Muscle of leg (tissue), 11 donors: ENCODE results near the gene PLEKHA7. TPM values are rescaled to one million over a fixed set of nuclear protein-coding genes. Genes with fewer than 3 reads are reported as not detected.
"Not testable (repeated sequence)": the region's sequence is repeated elsewhere in the genome, so short reads cannot be mapped to it uniquely, and the experiment has no call there.

Experiments used
- DNase-seq: peaks from one replicate; pipeline ENCODE4 v3.0.0; 2013
- H3K27ac ChIP-seq: one replicate; pipeline ENCODE4 v1.5.1; 2013; ENCODE audit warnings: mild to moderate bottlenecking, low read length, control low read depth
- H3K27me3 ChIP-seq: one replicate; pipeline ENCODE4 v1.6.1; 2013; ENCODE audit warnings: low read length; ENCODE audit not compliant: control insufficient read depth, insufficient read depth
- H3K36me3 ChIP-seq: one replicate; pipeline ENCODE4 v1.6.1; 2013; ENCODE audit warnings: low read length; ENCODE audit not compliant: control insufficient read depth, insufficient read depth
- H3K4me1 ChIP-seq: one replicate; pipeline ENCODE4 v1.6.1; 2013; ENCODE audit warnings: low read length; ENCODE audit not compliant: control insufficient read depth, insufficient read depth
- H3K4me3 ChIP-seq: one replicate; pipeline ENCODE4 v1.5.1; 2013; ENCODE audit warnings: low read length, control low read depth
- H3K9me3 ChIP-seq: replicated peaks from 2 replicates; pipeline ENCODE4 v1.6.1; 2013; ENCODE audit warnings: low read depth, low read length; ENCODE audit not compliant: control insufficient read depth
- WGBS: methylation state at CpG from one replicate; pipeline ENCODE4 v1.1.5; 2013; ENCODE audit warnings: missing lambda C conversion rate; ENCODE audit not compliant: insufficient coverage; 5-methylcytosine and 5-hydroxymethylcytosine counted together
- polyA plus RNA-seq, 8 donors: library from polyadenylated mRNA; unstranded; fragments of 120-200 nt; gene quantifications; one replicate each; pipeline versions ENCODE4 v1.2.1 to v1.2.3, GENCODE V29; 2013; ENCODE audit warnings: inconsistent platforms in 1 of 8, low replicate concordance in 1 of 8; ENCODE audit not compliant: insufficient read length in 8 of 8, insufficient read depth in 1 of 8
- total RNA-seq: library from RNA; stranded (reverse); fragments of 120-200 nt; gene quantifications from one replicate; pipeline ENCODE4 v1.2.4, GENCODE V29; 2013

The PLEKHA7 gene
- total and polyA plus RNA-seq, 9 donors = 2.6 to 7.8 (median 4.2) TPM

GRCh38 chr11:16887887-16888286 lies 126.3 kb downstream of the PLEKHA7 start:
- not testable (repeated sequence) for H3K27me3 ChIP-seq, H3K27ac ChIP-seq, H3K36me3 ChIP-seq, DNase-seq, H3K4me1 ChIP-seq, H3K4me3 ChIP-seq, H3K9me3 ChIP-seq
- WGBS = 98% methylated on average over 10 of the region's 23 CpGs

- DNase-seq = peak; percentile 26
- no CpG with 5 or more reads among the region's 3 CpGs for WGBS
- no peaks in the 10 kb centered on the region for H3K9me3 ChIP-seq
- H3K27ac ChIP-seq = no peak overlapping the region
- H3K27me3 ChIP-seq = no peaks in the 10 kb centered on the region
- H3K4me3 ChIP-seq = no peak overlapping the region
- H3K4me1 ChIP-seq = peaks cover 4% of the 10 kb centered on the region
- H3K36me3 ChIP-seq = no peaks in the 10 kb centered on the region
Observed at GRCh38 chr11:16883174-16883573, 131.0 kb downstream of the PLEKHA7 start.

- Histone ChIP-seq H3K27ac (no peak overlapping the region), H3K9me3 (no peaks in the 10 kb centered on the region), H3K36me3 (no peaks in the 10 kb centered on the region), H3K27me3 (no peaks in the 10 kb centered on the region), H3K4me3 (no peak overlapping the region), H3K4me1 (peaks cover 4% of the 10 kb centered on the region)
- 63% methylated on average over 2 of the region's 3 CpGs for WGBS
- DNase-seq = no peak
Observed at GRCh38 chr11:16881766-16882165, 132.4 kb downstream of the PLEKHA7 start.

- DNase-seq = peak; percentile 58
- H3K9me3 ChIP-seq = no peaks in the 10 kb centered on the region
- no peaks in the 10 kb centered on the region for H3K36me3 ChIP-seq
- no peak overlapping the region for H3K4me3 ChIP-seq
- H3K27ac ChIP-seq = no peak overlapping the region
- peaks cover 4% of the 10 kb centered on the region for H3K4me1 ChIP-seq
- no peaks in the 10 kb centered on the region for H3K27me3 ChIP-seq
- 45% methylated on average over 4 of the region's 8 CpGs for WGBS
Observed at GRCh38 chr11:16881074-16881709, 133.0 kb downstream of the PLEKHA7 start.

- no peaks in the 10 kb centered on the region for H3K27me3 ChIP-seq
- H3K4me1 ChIP-seq = peaks cover 4% of the 10 kb centered on the region
- no peaks in the 10 kb centered on the region for H3K36me3 ChIP-seq
- no peak overlapping the region for H3K4me3 ChIP-seq
- H3K9me3 ChIP-seq = no peaks in the 10 kb centered on the region
- DNase-seq = no peak
- no peak overlapping the region for H3K27ac ChIP-seq
- 83% methylated on average over 3 of the region's 7 CpGs for WGBS
Observed at GRCh38 chr11:16880184-16880801, 133.9 kb downstream of the PLEKHA7 start.

GRCh38 chr11:16879690-16880089 lies 134.5 kb downstream of the PLEKHA7 start:
- peaks cover 4% of the 10 kb centered on the region for H3K4me1 ChIP-seq
- 100% methylated on average over 1 of the region's 2 CpGs for WGBS
- H3K27ac ChIP-seq = no peak overlapping the region
- no peaks in the 10 kb centered on the region for H3K9me3 ChIP-seq
- H3K36me3 ChIP-seq = no peaks in the 10 kb centered on the region
- no peaks in the 10 kb centered on the region for H3K27me3 ChIP-seq
- H3K4me3 ChIP-seq = no peak overlapping the region
- no peak for DNase-seq

GRCh38 chr11:16876837-16877236 lies 137.4 kb downstream of the PLEKHA7 start:
- DNase-seq = no peak
- 73% methylated on average over 2 of the region's 3 CpGs for WGBS
- Histone ChIP-seq H3K4me1 (peaks cover 4% of the 10 kb centered on the region), H3K27ac (no peak overlapping the region), H3K9me3 (no peaks in the 10 kb centered on the region), H3K36me3 (no peaks in the 10 kb centered on the region), H3K4me3 (no peak overlapping the region), H3K27me3 (no peaks in the 10 kb centered on the region)

GRCh38 chr11:16876053-16876752 lies 138.0 kb downstream of the PLEKHA7 start:
- H3K36me3 ChIP-seq = no peaks in the 10 kb centered on the region
- H3K27me3 ChIP-seq = no peaks in the 10 kb centered on the region
- H3K4me3 ChIP-seq = no peak overlapping the region
- no peak overlapping the region for H3K27ac ChIP-seq
- H3K4me1 ChIP-seq = no peaks in the 10 kb centered on the region
- no peaks in the 10 kb centered on the region for H3K9me3 ChIP-seq
- DNase-seq = no peak
- WGBS = 93% methylated on average over 2 of the region's 5 CpGs

GRCh38 chr11:16874275-16874975 lies 139.8 kb downstream of the PLEKHA7 start:
- no peak overlapping the region for H3K27ac ChIP-seq
- no peak for DNase-seq
- H3K4me3 ChIP-seq = no peak overlapping the region
- H3K4me1 ChIP-seq = no peaks in the 10 kb centered on the region
- H3K36me3 ChIP-seq = no peaks in the 10 kb centered on the region
- H3K27me3 ChIP-seq = no peaks in the 10 kb centered on the region
- H3K9me3 ChIP-seq = no peaks in the 10 kb centered on the region
- 88% methylated on average over 1 of the region's 4 CpGs for WGBS

- DNase-seq = no peak
- Histone ChIP-seq H3K27ac (no peak overlapping the region), H3K36me3 (no peaks in the 10 kb centered on the region), H3K4me3 (no peak overlapping the region), H3K4me1 (no peaks in the 10 kb centered on the region), H3K9me3 (no peaks in the 10 kb centered on the region), H3K27me3 (no peaks in the 10 kb centered on the region)
- WGBS = 33% methylated on average over 2 of the region's 2 CpGs
Observed at GRCh38 chr11:16873289-16873688, 140.9 kb downstream of the PLEKHA7 start.
